Measurements from ENCODE around the gene JPH2.
"Not testable (repeated sequence)": the region's sequence is repeated elsewhere in the genome, so short reads cannot be mapped to it uniquely, and the experiment has no call there.

JPH2 gene

GRCh38 chr20:44187054-44187771, at the start of gene JPH2:
Gene JPH2, minus strand, starts transcription at chr20:44187188. Its CDS starts 483 bp downstream, at chr20:44186705.
- no peak for DNase-seq (ENCODE audit: low read depth in 2 of 2)

- DNase-seq (ENCODE audit: low read depth in 2 of 2), result no peak
Observed at GRCh38 chr20:44235702-44236101, 48.7 kb upstream of the JPH2 start.

- no peak for DNase-seq (ENCODE audit: low read depth in 2 of 2)
Observed at GRCh38 chr20:44234566-44235317, 47.8 kb upstream of the JPH2 start.

- no peak for DNase-seq (ENCODE audit: low read depth in 2 of 2)
Observed at GRCh38 chr20:44233436-44234016, 46.5 kb upstream of the JPH2 start.

GRCh38 chr20:44232469-44232856, 45.5 kb upstream of the JPH2 start:
- not testable (repeated sequence) for DNase-seq (ENCODE audit: low read depth in 2 of 2)

- DNase-seq (ENCODE audit: low read depth in 2 of 2), result no peak
Observed at GRCh38 chr20:44231713-44232468, 44.9 kb upstream of the JPH2 start.

GRCh38 chr20:44231193-44231592, 44.2 kb upstream of the JPH2 start:
- DNase-seq (ENCODE audit: low read depth in 2 of 2), result no peak

- no peak for DNase-seq (ENCODE audit: low read depth in 2 of 2)
Observed at GRCh38 chr20:44228465-44229258, 41.7 kb upstream of the JPH2 start.

GRCh38 chr20:44224637-44225036, 37.6 kb upstream of the JPH2 start:
- DNase-seq (ENCODE audit: low read depth in 2 of 2), result no peak

GRCh38 chr20:44223721-44224120, 36.7 kb upstream of the JPH2 start:
- DNase-seq (ENCODE audit: low read depth in 2 of 2), result no peak

- no peak for DNase-seq (ENCODE audit: low read depth in 2 of 2)
Observed at GRCh38 chr20:44222633-44223368, 35.8 kb upstream of the JPH2 start.

- no peak for DNase-seq (ENCODE audit: low read depth in 2 of 2)
Observed at GRCh38 chr20:44222027-44222426, 35.0 kb upstream of the JPH2 start.

- no peak for DNase-seq (ENCODE audit: low read depth in 2 of 2)
Observed at GRCh38 chr20:44221368-44221954, 34.5 kb upstream of the JPH2 start.

GRCh38 chr20:44219791-44220190, 32.8 kb upstream of the JPH2 start:
- no peak for DNase-seq (ENCODE audit: low read depth in 2 of 2)

GRCh38 chr20:44219170-44219730, 32.3 kb upstream of the JPH2 start:
- no peak for DNase-seq (ENCODE audit: low read depth in 2 of 2)

- peak in 1 of 2 donors; percentile 19 for DNase-seq (ENCODE audit: low read depth in 2 of 2)
Observed at GRCh38 chr20:44218446-44218845, 31.5 kb upstream of the JPH2 start.

- DNase-seq (ENCODE audit: low read depth in 2 of 2), result peak; percentile 29 to 43
Observed at GRCh38 chr20:44217342-44218092, 30.5 kb upstream of the JPH2 start.

GRCh38 chr20:44215125-44215524, 28.1 kb upstream of the JPH2 start:
- peak; percentile 50 to 55 for DNase-seq (ENCODE audit: low read depth in 2 of 2)

GRCh38 chr20:44212792-44213191, 25.8 kb upstream of the JPH2 start:
- DNase-seq (ENCODE audit: low read depth in 2 of 2), result no peak

All from stimulated activated CD8-positive, alpha-beta memory T cell treated with anti-CD3 and anti-CD28 coated beads, Interleukin-7, amount 100 ng/mL, for 4 hours (primary cell).